SK-N-SH treated with all-trans-retinoic acid at 6 μM for 48 hours (cell line): Measurements from ENCODE around the gene SELENOW.

Source experiments
- ATAC-seq: fragments of 200-7000 bp; cut with Tn5 transposase; 3 replicates; pipeline ENCODE4 v1.9.1; 2020; ENCODE audit warnings: mild to moderate bottlenecking, moderate library complexity
- ARNTL ChIP-seq: fragments of 450-650 bp; formaldehyde crosslinking; IDR thresholded peaks from 2 replicates; pipeline ENCODE4 v1.5.0; 2020; ENCODE audit warnings: low read depth, mild to moderate bottlenecking, moderate library complexity, borderline replicate concordance
- BACH2 ChIP-seq: fragments of 250-450 bp; sonication (Bioruptor Pico); IDR thresholded peaks from 2 replicates; pipeline ENCODE4 v1.9.0; 2021; ENCODE audit warnings: mild to moderate bottlenecking, borderline replicate concordance
- CREB5 ChIP-seq: fragments of 250-450 bp; sonication (Bioruptor Pico); IDR thresholded peaks from 2 replicates; pipeline ENCODE4 v1.5.1; 2020; ENCODE audit warnings: low read depth, mild to moderate bottlenecking, moderate library complexity
- CSDC2 ChIP-seq: fragments of 250-450 bp; sonication (Bioruptor Pico); IDR thresholded peaks from 2 replicates; pipeline ENCODE4 v1.5.0; 2020; ENCODE audit warnings: mild to moderate bottlenecking, moderate library complexity
- CSRNP3 ChIP-seq: fragments of 250-450 bp; sonication (Bioruptor Pico); IDR thresholded peaks from 2 replicates; pipeline ENCODE4 v1.5.1; 2021; ENCODE audit warnings: mild to moderate bottlenecking, moderate library complexity
- GLIS3 ChIP-seq: fragments of 250-450 bp; sonication (Bioruptor Pico); IDR thresholded peaks from 2 replicates; pipeline ENCODE4 v1.5.0; 2020; ENCODE audit warnings: mild to moderate bottlenecking, moderate library complexity
- ISL1 ChIP-seq: fragments of 250-450 bp; sonication (Bioruptor Pico); IDR thresholded peaks from 2 replicates; pipeline ENCODE4 v2.1.2; 2022; ENCODE audit warnings: mild to moderate bottlenecking, moderate library complexity
- OSR1 ChIP-seq: fragments of 250-450 bp; sonication (Bioruptor Pico); IDR thresholded peaks from 2 replicates; pipeline ENCODE4 v1.8.0; 2022; ENCODE audit warnings: moderate library complexity, mild to moderate bottlenecking, inconsistent platforms
- PATZ1 ChIP-seq: fragments of 250-450 bp; sonication (Bioruptor Pico); IDR thresholded peaks from 2 replicates; pipeline ENCODE4 v1.8.0; 2020; ENCODE audit warnings: mild to moderate bottlenecking, moderate library complexity, borderline replicate concordance
- POU6F1 ChIP-seq: fragments of 250-450 bp; sonication (Bioruptor Pico); IDR thresholded peaks from 2 replicates; pipeline ENCODE4 v1.8.0; 2021; ENCODE audit warnings: low read depth, mild to moderate bottlenecking, moderate library complexity, borderline replicate concordance
- PPARA ChIP-seq: fragments of 250-450 bp; sonication (Bioruptor Pico); IDR thresholded peaks from 2 replicates; pipeline ENCODE4 v1.5.0; 2020; ENCODE audit warnings: mild to moderate bottlenecking, borderline replicate concordance
- RARB ChIP-seq: fragments of 250-450 bp; sonication (Bioruptor Pico); IDR thresholded peaks from 2 replicates; pipeline ENCODE4 v1.8.0; 2021; ENCODE audit warnings: mild to moderate bottlenecking, moderate library complexity
- SNAI2 ChIP-seq: fragments of 250-450 bp; sonication (Bioruptor Pico); IDR thresholded peaks from 2 replicates; pipeline ENCODE4 v1.5.0; 2020; ENCODE audit warnings: mild to moderate bottlenecking, moderate library complexity
- TCF4 ChIP-seq: fragments of 250-450 bp; sonication (Bioruptor Pico); IDR thresholded peaks from 2 replicates; pipeline ENCODE4 v1.8.0; 2021; ENCODE audit warnings: mild to moderate bottlenecking, moderate library complexity, borderline replicate concordance
- TSHZ2 ChIP-seq: fragments of 250-450 bp; sonication (Bioruptor Pico); IDR thresholded peaks from 2 replicates; pipeline ENCODE4 v1.5.0; 2020; ENCODE audit warnings: mild to moderate bottlenecking, moderate library complexity
- ZC3H10 ChIP-seq: fragments of 250-450 bp; sonication (Bioruptor Pico); IDR thresholded peaks from 2 replicates; pipeline ENCODE4 v1.5.1; 2021; ENCODE audit warnings: mild to moderate bottlenecking, moderate library complexity
- ZFP3 ChIP-seq: fragments of 250-450 bp; sonication (Bioruptor Pico); IDR thresholded peaks from 2 replicates; pipeline ENCODE4 v1.5.0; 2020; ENCODE audit warnings: mild to moderate bottlenecking, moderate library complexity
- ZFP30 ChIP-seq: fragments of 450-650 bp; formaldehyde crosslinking; IDR thresholded peaks from 2 replicates; pipeline ENCODE4 v1.5.0; 2022; ENCODE audit warnings: mild to moderate bottlenecking, moderate library complexity
- ZNF565 ChIP-seq: fragments of 450-650 bp; formaldehyde crosslinking; conservative IDR thresholded peaks from 2 replicates; pipeline ENCODE4 v1.5.0; 2020; ENCODE audit warnings: low read depth, mild to moderate bottlenecking, moderate library complexity
- ZNF70 ChIP-seq: fragments of 450-650 bp; formaldehyde crosslinking; IDR thresholded peaks from 2 replicates; pipeline ENCODE4 v1.5.0; 2020; ENCODE audit warnings: mild to moderate bottlenecking, moderate library complexity
- ZNF8 ChIP-seq: fragments of 450-650 bp; formaldehyde crosslinking; IDR thresholded peaks from 2 replicates; pipeline ENCODE4 v1.5.0; 2020; ENCODE audit warnings: mild to moderate bottlenecking, moderate library complexity

Gene SELENOW

GRCh38 chr19:47757617-47758442 lies 20.7 kb upstream of the SELENOW start:
- no peak for TF ChIP-seq ARNTL (CRISPR knock-in tag)
- TF ChIP-seq ZC3H10 (CRISPR knock-in tag): no peak
- no peak for TF ChIP-seq CSRNP3 (CRISPR knock-in tag)
- no peak for TF ChIP-seq POU6F1 (CRISPR knock-in tag)
- no peak for TF ChIP-seq ZNF8 (CRISPR knock-in tag)
- TF ChIP-seq CSDC2: no peak
- no peak for TF ChIP-seq RARB
- TF ChIP-seq ZFP3 (CRISPR knock-in tag): no peak
- TF ChIP-seq OSR1 (CRISPR knock-in tag): no peak
- no peak for TF ChIP-seq TCF4 (CRISPR knock-in tag)
- TF ChIP-seq, all 23 proteins: peak for 0
- ATAC-seq: no peak

- ATAC-seq: no peak
- TF ChIP-seq GLIS3 (CRISPR knock-in tag) (no peak), CSRNP3 (CRISPR knock-in tag) (no peak), PATZ1 (CRISPR knock-in tag) (no peak), ZNF565 (CRISPR knock-in tag) (no peak), ISL1 (CRISPR knock-in tag) (no peak), ZFP30 (no peak), BACH2 (CRISPR knock-in tag) (no peak), RARB (no peak), ZNF70 (CRISPR knock-in tag) (no peak), ARNTL (CRISPR knock-in tag) (no peak), ZNF8 (CRISPR knock-in tag) (no peak), POU6F1 (CRISPR knock-in tag) (no peak), CREB5 (CRISPR knock-in tag) (no peak), PPARA (CRISPR knock-in tag) (no peak), ZC3H10 (CRISPR knock-in tag) (no peak), SNAI2 (no peak), OSR1 (CRISPR knock-in tag) (no peak), TCF4 (CRISPR knock-in tag) (no peak), ZFP3 (CRISPR knock-in tag) (no peak), TSHZ2 (no peak)
Measured at GRCh38 chr19:47758443-47758804, 20.1 kb upstream of the SELENOW start.
